Measurements from ENCODE around the gene TIMM10.

GRCh38 chr11:57483562-57483918 is 47.0 kb downstream of the TIMM10 start:
- TF ChIP-seq CTCF (IDR thresholded peaks at IDR 0.05) (no peak), POLR2A (IDR thresholded peaks at IDR 0.05) (no peak)
